ENCODE measurements around the gene XYLT1. TPM values are rescaled to one million over a fixed set of nuclear protein-coding genes. Genes with fewer than 3 reads are reported as not detected.
A peak's percentile ranks its signal among the peaks of the same experiment; 100 is the strongest.

XYLT1 gene
- total and polyA plus RNA-seq, 2 of the 8 experiments (the other 6 are each of a cell fraction or from before 2014, with no cell fraction given): 6.6 to 25.4 TPM

GRCh38 chr16:17213974-17214373, 256.8 kb downstream of the XYLT1 start (continued):
- no peak for TF ChIP-seq CHD7 (IDR thresholded peaks at IDR 0.05; ENCODE audit: insufficient replicate concordance, low read length)
- peak; percentile 53; the same call in 1 of the 2 replicates for TF ChIP-seq YY1 (IDR thresholded peaks at IDR 0.05; ENCODE audit: low read depth, low read length)
- TF ChIP-seq MAX (IDR thresholded peaks at IDR 0.05): no peak
- TF ChIP-seq RFX5 (IDR thresholded peaks at IDR 0.05; ENCODE audit: borderline replicate concordance, low read depth, low read length): no peak

All from H1 (cell line).